ENCODE data around the gene SYNE1. TPM values are rescaled to one million over a fixed set of nuclear protein-coding genes. Genes with fewer than 3 reads are reported as not detected.
"Not testable (repeated sequence)": the region's sequence is repeated elsewhere in the genome, so short reads cannot be mapped to it uniquely, and the experiment has no call there.

Gene SYNE1
- total and polyA plus RNA-seq, 2 experiments from 2014 or later, result 17.6 to 59.9 TPM

DNA sequence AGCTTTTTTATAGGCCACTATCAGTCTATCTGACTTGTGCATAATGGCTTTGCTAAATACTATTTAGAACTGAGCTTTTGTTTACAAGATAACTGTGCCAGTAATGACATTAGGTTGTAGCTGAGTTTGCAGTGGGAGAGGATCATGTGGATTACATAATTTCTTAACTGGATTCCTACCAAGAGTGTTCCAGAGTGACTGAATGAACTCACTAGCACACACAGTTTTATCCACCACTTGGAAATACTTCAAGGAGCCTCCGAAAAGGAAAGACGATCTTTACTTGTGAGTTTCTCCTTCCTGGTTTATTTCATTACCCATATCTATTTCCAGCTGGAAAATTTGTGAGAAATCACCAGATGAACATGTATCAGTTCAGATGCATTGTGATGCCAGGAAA lies 10.9 kb upstream of the SYNE1 start:
- no peak for TF ChIP-seq EZH2 (IDR thresholded peaks at IDR 0.05; ENCODE audit: borderline replicate concordance)
- TF ChIP-seq, protein P1, sequence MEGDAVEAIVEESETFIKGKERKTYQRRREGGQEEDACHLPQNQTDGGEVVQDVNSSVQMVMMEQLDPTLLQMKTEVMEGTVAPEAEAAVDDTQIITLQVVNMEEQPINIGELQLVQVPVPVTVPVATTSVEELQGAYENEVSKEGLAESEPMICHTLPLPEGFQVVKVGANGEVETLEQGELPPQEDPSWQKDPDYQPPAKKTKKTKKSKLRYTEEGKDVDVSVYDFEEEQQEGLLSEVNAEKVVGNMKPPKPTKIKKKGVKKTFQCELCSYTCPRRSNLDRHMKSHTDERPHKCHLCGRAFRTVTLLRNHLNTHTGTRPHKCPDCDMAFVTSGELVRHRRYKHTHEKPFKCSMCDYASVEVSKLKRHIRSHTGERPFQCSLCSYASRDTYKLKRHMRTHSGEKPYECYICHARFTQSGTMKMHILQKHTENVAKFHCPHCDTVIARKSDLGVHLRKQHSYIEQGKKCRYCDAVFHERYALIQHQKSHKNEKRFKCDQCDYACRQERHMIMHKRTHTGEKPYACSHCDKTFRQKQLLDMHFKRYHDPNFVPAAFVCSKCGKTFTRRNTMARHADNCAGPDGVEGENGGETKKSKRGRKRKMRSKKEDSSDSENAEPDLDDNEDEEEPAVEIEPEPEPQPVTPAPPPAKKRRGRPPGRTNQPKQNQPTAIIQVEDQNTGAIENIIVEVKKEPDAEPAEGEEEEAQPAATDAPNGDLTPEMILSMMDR (IDR thresholded peaks at IDR 0.05; ENCODE audit: poor library complexity), result no peak
- TF ChIP-seq EZH2phosphoT487 (IDR thresholded peaks at IDR 0.05; ENCODE audit: low read depth, severe bottlenecking, unreplicated experiment), result no peak
- Histone ChIP-seq H3K4me3 (no peak overlapping the region), H3K4me2 (peak overlapping the region; percentile 25), H3K9me3 (ENCODE audit: low read depth) (no peaks in the 10 kb centered on the region), H2AFZ (no peak overlapping the region), H3K79me2 (no peaks in the 10 kb centered on the region), H3K4me1 (ENCODE audit: insufficient read depth) (no peaks in the 10 kb centered on the region), H3K36me3 (replicated peaks; ENCODE audit: insufficient read depth, low read depth) (no peaks in the 10 kb centered on the region), H4K20me1 (ENCODE audit: insufficient read depth, poor library complexity, severe bottlenecking) (no peaks in the 10 kb centered on the region), H3K27ac (no peak overlapping the region), H3K27me3 (no peaks in the 10 kb centered on the region), H3K9me2 (replicated peaks; ENCODE audit: insufficient read depth) (no peaks in the 10 kb centered on the region)
- DNase-seq (ENCODE audit: low spot score), result no peak
- WGBS (ENCODE audit: low lambda C conversion rate, missing lambda C conversion rate), result 43% methylated on average over 2 of the region's 2 CpGs

DNA sequence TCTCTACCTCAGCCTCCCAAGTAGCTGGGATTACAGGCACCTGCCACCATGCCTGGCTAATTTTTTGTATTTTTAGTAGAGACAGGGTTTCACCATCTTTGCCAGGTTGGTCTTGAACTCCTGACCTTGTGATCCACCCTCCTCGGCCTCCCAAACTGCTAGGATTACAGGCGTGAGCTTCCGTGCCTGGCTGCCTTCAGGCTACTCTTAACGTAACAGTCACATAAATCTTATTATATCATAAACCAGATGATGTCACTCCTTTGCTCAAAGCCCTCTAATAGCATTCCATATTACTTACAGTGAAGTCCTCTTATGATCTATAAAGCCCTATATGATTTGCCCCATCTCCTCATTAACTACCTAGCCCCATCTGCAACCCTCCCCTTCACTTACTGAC lies 9.6 kb upstream of the SYNE1 start:
- WGBS (ENCODE audit: low lambda C conversion rate, missing lambda C conversion rate), result 47% methylated on average over 4 of the region's 4 CpGs
- not testable (repeated sequence) for H3K4me3 ChIP-seq; H3K4me2 ChIP-seq; H3K9me3 ChIP-seq (ENCODE audit: low read depth); H3K79me2 ChIP-seq; H3K4me1 ChIP-seq (ENCODE audit: insufficient read depth); H3K9me2 ChIP-seq (replicated peaks; ENCODE audit: insufficient read depth); H2AFZ ChIP-seq; H3K27ac ChIP-seq; H4K20me1 ChIP-seq (ENCODE audit: insufficient read depth, poor library complexity, severe bottlenecking); H3K36me3 ChIP-seq (replicated peaks; ENCODE audit: insufficient read depth, low read depth); H3K27me3 ChIP-seq; DNase-seq (ENCODE audit: low spot score)

DNA sequence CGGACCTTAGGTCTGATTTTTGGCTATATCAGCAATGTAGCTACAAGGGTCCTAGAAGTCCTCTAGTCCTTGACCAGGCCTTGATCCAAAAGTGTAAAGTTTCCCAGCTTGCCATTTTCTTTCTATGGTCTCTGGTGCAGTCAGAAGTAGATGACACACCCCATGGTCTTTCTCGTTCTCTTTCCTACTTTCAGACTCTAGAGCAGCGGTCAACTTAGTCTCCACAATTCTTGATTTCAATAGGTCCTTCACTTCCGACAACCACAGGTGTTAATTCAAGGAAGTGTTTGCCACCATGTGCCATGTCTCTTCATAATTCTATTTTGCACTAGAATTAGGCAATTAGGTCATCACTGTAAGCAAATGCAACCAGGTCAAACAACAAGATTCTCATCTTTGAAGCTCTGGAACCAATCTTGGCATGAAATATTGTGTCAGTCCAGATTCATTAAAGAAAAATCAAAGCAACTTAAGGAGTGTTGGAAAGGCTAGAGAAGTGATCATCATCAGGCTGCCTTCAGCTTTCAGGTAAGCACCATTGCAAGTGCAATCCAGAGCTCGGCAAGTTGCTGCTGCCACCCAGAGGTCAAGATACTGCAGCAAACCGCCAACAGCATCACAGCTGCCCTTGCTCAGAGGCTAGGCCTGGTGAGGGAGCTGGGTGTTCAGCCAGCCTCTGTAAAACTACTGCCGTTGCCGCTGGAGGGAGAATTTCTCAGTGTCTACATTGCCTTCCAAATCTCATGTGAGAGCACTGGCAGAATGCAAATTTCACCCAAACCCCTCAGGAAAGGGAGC lies 5.6 kb upstream of the SYNE1 start:
- peaks cover 12% of the 10 kb centered on the region for H3K27me3 ChIP-seq
- DNase-seq (ENCODE audit: low spot score), result peak; percentile 69
- H3K79me2 ChIP-seq, result no peaks in the 10 kb centered on the region
- no peaks in the 10 kb centered on the region for H3K4me1 ChIP-seq (ENCODE audit: insufficient read depth)
- H3K9me2 ChIP-seq (replicated peaks; ENCODE audit: insufficient read depth), result no peaks in the 10 kb centered on the region
- H4K20me1 ChIP-seq (ENCODE audit: insufficient read depth, poor library complexity, severe bottlenecking), result no peaks in the 10 kb centered on the region
- TF ChIP-seq EZH2phosphoT487 (IDR thresholded peaks at IDR 0.05; ENCODE audit: low read depth, severe bottlenecking, unreplicated experiment), result no peak
- TF ChIP-seq, protein P1 (IDR thresholded peaks at IDR 0.05; ENCODE audit: poor library complexity), result peak; percentile 60
- no peaks in the 10 kb centered on the region for H3K9me3 ChIP-seq (ENCODE audit: low read depth)
- 50% methylated on average over 8 of the region's 8 CpGs for WGBS (ENCODE audit: low lambda C conversion rate, missing lambda C conversion rate)
- H3K27ac ChIP-seq, result no peak overlapping the region
- H3K36me3 ChIP-seq (replicated peaks; ENCODE audit: insufficient read depth, low read depth), result no peaks in the 10 kb centered on the region
- H3K4me3 ChIP-seq, result no peak overlapping the region
- no peak overlapping the region for H3K4me2 ChIP-seq
- H2AFZ ChIP-seq, result no peak overlapping the region

DNA sequence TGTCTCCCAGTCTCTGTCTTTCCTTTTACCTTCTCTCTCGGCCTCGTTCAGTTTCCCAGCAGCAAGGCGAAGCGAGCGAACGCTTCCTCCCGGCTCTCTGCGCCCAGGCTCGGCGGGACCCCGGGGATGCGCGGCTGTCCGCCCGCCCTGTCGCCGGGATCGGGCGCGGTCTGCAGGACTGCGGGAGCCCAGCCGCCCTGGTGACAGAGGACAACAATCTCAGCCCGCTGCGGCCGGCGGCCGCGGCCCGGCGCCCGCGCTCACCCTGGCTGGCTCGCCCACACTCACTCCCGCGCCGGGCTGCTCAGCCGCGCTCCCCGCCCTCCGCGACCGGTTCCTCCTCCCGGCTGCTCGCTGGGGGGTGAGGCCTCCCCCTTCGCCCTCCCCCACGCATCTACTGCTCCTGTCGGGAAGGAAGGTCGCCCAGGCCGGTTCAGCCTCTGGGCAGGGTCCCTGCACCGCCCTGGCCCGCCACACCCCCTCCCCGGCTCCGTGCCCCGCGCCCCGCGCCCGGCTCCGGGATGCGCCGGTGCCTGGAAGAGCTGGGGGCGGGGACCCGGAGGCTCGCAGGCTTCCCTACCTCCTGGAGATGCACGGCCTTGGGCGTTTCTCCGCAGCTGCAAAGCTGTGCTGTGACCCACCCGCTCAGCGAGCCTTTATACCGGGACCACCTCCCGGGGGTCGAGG lies 410 bp downstream of the SYNE1 start:
- Histone ChIP-seq H3K4me1 (ENCODE audit: insufficient read depth) (peaks cover 5% of the 10 kb centered on the region), H3K4me3 (peak overlapping the region; percentile 42), H3K36me3 (replicated peaks; ENCODE audit: insufficient read depth, low read depth) (no peaks in the 10 kb centered on the region), H3K9me2 (replicated peaks; ENCODE audit: insufficient read depth) (no peaks in the 10 kb centered on the region), H3K9me3 (ENCODE audit: low read depth) (no peaks in the 10 kb centered on the region), H2AFZ (peak overlapping the region; percentile 56), H3K27ac (no peak overlapping the region), H3K4me2 (peak overlapping the region; percentile 97), H3K79me2 (no peaks in the 10 kb centered on the region), H4K20me1 (ENCODE audit: insufficient read depth, poor library complexity, severe bottlenecking) (no peaks in the 10 kb centered on the region), H3K27me3 (peaks cover 47% of the 10 kb centered on the region)
- TF ChIP-seq, protein P1 (IDR thresholded peaks at IDR 0.05; ENCODE audit: poor library complexity), result no peak
- TF ChIP-seq EZH2phosphoT487 (IDR thresholded peaks at IDR 0.05; ENCODE audit: low read depth, severe bottlenecking, unreplicated experiment), result no peak
- no peak for TF ChIP-seq EZH2 (IDR thresholded peaks at IDR 0.05; ENCODE audit: borderline replicate concordance)
- WGBS (ENCODE audit: low lambda C conversion rate, missing lambda C conversion rate), result 1% methylated on average over 52 of the region's 72 CpGs
- DNase-seq (ENCODE audit: low spot score), result peak; percentile 42
